Loucy (cell line): Measurements from ENCODE around the gene SCN8A.

Source experiments
- CTCF ChIP-seq: fragments of 200-600 bp; sonication (generic); conservative IDR thresholded peaks from 2 replicates; pipeline ENCODE4 v1.5.1; 2014; ENCODE audit warnings: mild to moderate bottlenecking, antibody characterized with exemption, low read length
- EZH2phosphoT487 ChIP-seq: fragments of 200-600 bp; IDR thresholded peaks from 2 replicates; pipeline ENCODE4 v1.6.1; 2018; ENCODE audit warnings: antibody characterized with exemption, mild to moderate bottlenecking, moderate library complexity, borderline replicate concordance

- TF ChIP-seq CTCF, result no peak
- TF ChIP-seq EZH2phosphoT487, result no peak
Measured at GRCh38 chr12:51797301-51797700, 206.3 kb downstream of the SCN8A start.
